GM19351 (cell line): Measurements from ENCODE around the gene PRAME.
"Not testable (repeated sequence)": the region's sequence is repeated elsewhere in the genome, so short reads cannot be mapped to it uniquely, and the experiment has no call there.

Experiments used
- ATAC-seq: cut with Tn5 transposase; IDR thresholded peaks from one replicate; pipeline ENCODE4 v1.9.1; 2021; ENCODE audit warnings: mild to moderate bottlenecking, moderate library complexity; ENCODE audit not compliant: unreplicated experiment

The PRAME gene

DNA sequence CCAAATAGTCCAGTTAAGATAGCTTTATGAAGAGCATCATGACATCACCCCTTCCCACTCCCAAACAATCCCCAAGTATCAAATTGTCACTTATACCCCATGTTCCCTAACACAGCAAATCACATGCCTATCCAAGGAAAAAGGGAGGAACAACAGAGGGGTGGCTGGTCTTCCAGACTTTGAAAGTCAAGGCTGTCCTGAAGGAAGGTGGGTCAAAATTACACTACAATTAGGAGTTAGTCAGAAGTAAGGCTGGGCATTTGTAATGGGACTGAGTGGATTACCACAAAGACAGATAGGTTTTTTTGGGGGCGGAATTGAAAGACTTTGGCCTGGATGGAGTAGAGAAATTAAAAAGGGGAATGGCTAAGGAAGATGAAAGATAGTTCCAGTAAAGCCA, 5.9 kb downstream of the PRAME start:
- no peak for ATAC-seq

DNA sequence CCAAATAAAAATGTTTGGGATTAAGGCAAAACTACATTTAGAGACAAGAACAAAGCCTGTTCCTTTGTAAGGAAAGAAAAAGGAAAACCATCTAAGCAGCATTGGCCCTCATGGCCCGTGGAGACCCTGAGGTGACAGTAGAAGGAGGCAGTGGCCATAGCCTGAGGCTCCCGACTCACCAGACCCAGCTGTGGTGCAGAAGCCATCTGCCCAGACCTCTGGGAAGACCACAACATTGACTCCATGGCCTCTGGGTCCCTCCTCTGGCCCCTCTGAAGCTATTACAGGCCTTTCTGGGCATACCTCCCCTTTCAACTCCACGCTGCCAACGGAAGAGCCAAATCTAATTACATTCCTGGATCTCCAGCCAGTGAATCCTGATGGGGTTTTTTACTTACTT, 6.4 kb downstream of the PRAME start:
- ATAC-seq, result no peak

DNA sequence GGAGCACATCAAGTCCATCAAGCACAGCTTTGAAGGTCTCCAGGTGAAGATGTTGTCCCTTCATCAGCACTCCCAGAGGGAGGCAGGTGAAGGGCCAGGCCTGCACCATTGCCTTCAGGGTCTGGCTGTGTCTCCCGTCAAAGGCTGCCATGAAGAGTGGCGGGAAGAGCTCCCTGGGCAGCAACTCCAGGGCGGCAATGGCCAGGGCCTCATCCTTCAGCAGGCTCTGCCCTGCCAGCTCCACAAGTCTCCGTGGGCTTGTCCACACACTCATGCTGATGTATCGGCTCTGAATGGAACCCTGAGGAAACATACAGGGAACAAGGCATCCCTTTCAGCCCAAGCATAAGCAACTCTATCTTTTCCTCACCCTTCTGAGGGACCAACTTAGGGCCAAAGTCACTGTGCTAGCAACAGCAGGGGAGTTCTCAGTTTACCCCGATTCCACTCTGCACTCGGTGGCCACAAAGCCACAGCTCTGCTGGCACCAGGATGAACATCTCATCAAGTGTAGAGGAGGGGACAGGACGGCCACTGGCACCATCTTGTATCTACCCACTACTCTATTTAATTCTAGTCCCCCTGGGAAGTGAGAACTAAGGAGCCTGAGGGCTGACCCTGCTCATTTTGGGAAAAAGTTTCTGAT, 8.2 kb downstream of the PRAME start:
- ATAC-seq, result no peak

DNA sequence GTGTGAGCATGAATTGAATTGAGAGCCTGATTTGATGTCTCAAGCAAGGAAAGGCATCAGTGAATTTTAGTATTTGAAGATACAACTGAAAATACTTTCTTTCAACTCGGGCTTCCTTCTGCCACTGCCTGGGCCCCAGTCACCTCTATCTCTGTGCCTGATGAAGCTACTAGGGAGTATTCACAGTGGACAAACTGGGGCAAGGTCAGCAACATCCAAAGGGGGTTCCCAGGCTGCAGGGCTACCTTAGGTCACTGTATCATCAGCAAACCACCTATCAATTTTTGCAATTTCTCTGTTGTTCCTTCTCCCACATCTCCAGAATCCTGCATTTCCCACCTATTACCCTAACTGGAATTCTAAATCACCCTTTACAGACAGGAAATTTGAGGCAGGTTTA, 10.2 kb downstream of the PRAME start:
- ATAC-seq, result no peak

DNA sequence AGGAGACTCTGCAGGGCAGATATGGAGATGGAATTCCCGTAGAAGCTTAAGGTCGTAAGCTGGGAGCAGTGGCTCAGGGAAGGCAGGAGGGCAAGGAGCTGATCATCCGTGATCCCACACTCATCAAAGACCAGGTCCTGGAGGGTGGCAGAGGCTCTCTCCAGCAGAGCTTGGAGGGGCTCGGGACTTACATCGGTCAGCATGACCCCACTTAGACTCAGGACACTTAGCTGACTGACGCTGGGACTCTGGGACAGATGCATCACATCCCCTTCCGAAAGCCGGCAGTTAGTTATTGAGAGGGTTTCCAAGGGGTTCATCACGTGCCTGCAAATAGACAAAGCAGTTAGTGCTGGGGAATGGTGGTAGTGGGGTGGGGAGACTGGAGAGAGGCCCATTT, 10.7 kb downstream of the PRAME start:
- no peak for ATAC-seq

DNA sequence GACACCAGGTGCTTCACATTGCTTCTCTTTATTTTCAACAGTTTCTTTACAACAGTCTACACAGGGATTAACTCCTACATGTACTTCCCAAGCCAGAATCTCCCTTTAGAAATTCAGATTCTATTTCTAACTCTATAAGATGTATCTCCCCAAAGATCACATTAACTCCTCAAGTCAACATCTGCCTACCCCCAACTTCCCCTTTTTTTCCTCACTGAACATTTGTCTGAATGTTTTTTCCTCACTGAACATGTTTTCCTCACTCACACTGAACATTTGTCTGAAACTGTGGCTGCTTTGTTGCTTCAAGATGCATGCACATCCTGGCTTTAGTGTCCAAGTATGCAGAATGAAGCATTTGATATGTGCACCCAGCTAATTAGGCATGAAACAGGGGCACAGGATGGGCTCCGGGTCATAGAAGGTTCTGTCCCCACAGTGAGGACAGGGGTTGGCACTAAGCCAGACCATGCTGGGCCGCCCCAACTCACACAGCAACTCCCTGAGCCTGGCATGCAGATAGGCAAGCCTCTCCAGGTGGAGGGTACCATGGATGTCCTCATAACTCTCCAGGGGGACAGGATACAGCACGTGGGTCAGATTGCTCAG, 11.3 kb downstream of the PRAME start:
- ATAC-seq, result no peak

DNA sequence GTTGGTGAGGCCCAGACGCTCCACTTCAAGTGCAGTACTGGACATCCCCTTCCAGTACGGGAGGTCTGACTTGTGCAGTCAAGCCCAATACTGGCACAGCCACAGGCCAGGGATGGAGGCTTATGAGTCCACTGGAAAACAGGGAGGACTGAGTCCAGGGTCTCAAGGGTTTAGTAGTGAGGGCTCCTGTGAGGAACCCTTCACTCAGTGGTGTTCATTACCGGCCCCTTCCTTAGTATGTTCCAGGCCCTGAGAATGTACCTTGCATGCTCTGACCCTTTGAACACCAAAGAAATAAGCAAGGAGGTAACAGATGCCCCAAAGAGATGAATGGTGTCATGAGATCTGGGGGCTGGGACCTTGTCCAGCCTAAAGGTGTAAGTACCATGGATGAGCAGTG, 11.8 kb downstream of the PRAME start:
- no peak for ATAC-seq

DNA sequence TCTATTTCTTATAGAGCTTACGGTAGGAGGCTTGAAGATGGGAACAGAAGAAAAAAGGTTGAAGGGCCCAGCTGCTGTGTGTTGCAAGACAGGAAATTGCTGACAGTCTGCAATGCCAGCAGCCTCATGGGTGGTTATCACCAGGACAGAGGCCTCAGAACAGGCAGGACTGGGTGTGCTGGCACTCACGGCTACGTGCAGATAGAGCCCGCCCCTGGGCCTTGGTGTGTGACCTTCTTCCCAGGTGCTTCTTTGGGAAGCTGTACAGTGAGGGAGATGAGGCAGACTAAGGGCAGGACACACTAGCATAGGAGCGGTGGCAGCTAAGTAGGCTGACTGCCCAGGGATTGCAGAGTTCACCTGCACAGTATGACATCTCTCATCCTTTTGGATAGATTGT, 12.6 kb downstream of the PRAME start:
- no peak for ATAC-seq

DNA sequence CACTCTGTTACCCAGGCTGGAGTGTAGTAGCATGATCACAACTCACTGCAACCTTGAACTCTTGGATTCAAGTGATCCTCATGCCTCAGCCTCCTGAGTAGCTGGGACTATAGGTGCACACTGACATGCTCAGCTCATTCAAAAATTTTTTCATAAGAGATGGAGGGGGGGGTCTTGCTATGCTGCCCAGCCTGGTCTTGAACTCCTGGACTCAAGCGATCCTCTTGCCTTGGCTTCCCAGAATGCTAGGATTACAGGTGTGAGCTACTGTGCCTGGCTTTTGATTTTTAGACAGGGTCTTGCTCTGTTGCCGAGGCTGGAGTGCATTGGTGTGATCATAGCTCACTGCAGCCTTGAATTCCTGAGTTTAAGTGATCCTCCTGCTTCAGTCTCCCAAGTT, 14.0 kb downstream of the PRAME start:
- no peak for ATAC-seq

DNA sequence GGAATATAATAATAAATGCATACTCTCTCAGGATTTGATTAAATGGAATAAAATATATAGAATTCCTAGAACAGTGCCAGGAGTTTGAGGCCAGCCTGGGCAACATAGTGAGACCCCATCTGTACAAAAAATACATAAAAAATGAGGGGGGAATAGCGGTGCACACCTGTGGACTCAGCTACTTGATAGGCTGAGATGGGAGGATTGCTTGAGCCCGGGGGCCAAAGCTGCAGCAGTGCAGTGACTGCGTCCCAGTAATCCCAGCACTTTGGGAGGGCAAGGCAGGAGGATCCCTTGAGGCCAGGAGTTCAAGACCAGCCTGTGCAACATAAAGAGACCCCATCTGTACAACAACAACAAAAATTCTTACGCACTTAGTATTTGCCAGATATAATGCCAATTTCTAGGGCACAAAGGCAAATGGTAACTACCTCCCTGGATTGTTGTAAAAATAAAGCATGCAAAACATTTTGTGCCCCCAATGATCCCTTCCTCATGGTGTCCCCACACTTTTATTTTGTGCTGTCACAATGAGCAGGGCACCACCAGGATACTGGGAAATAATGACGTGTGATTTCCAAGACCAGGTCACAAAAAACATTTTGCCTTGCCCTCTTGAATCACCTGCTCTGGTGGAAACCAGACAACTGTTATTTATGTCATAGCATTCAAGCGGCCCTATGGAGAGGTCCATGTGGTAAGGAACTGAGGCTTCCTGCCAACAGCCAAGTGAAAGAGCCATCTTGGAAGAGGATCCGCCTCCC, 20.7 kb downstream of the PRAME start:
- no peak for ATAC-seq

DNA sequence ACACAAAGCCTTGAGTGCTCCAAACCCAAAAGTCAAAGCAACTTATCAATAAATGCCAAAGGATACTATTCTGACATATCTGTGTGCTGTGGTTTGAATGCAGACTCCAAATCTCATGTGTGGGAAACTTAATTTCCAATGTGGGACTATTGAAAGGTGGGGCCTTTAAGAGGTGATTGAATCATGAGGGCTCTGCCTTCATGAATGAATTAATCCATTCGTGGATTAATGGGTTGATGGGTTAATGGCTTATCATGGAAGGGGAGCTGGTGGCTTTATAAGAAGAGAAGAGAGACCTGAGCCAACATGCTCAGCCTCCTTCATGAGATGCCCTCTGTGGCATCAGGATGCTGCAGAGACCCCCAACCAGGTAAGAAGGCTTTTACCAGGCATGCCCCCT, 22.1 kb downstream of the PRAME start:
- ATAC-seq, result no peak

DNA sequence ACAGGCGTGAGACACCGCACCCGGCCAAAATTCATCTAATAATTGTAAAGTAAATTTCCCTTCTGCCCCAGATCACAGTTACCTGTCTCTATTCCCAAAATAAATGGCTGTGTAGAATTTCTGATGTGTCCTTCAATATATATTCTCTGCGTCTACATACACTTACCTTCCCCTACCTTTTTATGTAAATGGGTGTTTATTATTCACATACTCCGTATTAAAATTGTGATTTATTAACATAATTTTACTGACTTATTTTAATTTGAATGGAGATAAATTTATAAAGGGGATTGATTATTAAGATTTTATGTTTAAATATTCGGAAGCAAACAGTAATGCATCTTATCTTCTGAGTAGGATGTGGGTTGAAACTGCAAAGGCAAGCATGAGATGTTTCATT, 22.6 kb downstream of the PRAME start:
- no peak for ATAC-seq

DNA sequence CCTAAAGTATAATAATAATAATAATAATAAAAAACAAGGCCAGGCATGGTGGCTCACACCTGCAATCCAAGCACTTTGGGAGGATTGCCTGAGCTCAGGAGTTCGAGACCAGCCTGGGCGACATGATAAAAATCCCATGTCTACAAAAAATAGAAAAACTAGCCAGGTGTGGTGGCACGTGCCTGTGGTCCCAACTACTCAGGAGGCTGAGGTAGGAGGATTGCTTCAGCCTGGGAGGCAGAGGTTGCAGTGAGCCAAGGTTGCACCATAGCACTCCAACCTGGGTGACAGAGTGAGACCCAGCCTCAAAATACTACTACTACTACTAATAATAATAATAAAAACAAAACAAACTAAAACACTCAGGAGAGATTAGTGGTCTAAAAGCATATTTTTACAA, 23.4 kb downstream of the PRAME start:
- no peak for ATAC-seq

DNA sequence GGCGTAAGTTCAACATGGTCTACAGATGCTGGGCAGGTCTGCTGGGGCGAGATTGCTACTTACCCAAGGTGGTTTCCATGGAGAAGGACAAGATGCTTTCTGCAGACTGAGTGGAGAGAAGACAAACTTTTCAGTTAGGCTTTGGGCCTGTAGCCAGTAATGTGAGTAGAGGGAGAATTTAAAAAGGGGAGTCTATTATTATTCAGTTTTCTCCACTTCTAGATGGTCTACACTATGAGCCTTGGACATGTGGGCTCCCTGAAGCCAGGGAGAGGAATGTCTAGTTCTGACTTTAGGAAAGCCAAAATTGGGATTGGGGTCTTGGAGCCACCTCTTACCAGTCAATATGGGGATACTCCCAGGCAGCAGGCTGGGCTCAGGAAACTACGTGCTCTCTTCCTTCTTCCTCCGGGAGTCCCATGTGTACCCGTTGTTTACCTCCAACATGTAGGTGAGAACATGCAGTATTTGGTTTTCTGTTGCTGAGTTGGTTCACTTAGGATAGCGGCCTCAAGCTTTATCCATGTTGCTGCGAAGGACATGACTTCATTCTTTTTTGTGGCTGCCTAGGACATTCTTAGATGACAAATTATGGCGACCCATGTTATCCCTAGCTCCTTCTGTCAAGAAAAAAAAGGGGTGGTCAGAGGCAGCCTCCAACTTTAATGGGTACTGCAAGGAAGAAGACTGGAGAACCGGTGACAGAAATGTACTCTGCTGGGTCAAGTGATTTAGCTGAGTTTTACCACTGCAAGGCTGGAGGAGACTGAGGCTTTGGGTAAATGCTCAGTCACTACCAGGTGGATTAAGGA, 24.3 kb downstream of the PRAME start:
- ATAC-seq, result no peak

DNA sequence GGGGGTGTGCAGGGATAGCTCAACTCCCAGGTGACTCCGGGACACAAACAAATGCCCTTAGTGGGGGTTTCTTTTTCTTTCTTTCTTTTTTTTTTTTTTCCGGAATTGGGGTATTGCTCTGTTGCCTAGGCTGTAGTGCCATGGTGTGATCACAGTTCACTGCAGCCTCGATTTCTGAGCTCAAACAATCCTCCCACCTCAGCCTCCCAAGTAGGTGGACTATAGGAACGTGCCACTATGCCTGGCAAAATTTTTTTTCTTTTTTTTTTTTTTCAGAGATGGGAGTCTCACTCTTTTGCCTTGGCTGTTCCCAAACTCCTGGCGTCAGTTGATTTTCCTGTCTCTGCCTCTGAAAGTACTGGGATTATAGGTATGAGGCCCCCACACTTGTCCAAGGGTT, 25.2 kb downstream of the PRAME start:
- no peak for ATAC-seq

DNA sequence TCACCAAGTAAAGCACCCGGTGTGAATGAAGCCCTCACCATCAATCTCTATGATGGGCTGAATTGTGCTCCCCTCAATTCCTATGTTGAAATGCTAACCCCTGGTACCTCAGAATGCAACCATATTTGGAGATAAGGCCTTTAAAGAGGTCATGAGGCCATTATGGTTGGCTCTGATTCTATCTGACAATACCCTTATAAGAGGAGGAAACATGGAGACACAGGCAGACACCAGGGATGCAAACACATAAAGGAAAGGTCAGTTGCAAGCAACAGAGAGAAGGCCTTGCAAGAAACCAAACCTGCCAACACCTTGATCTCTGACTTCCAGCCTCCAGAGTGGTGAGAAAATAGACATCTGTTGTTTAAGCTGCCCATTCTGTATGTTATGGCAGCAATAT, 25.6 kb downstream of the PRAME start:
- no peak for ATAC-seq

DNA sequence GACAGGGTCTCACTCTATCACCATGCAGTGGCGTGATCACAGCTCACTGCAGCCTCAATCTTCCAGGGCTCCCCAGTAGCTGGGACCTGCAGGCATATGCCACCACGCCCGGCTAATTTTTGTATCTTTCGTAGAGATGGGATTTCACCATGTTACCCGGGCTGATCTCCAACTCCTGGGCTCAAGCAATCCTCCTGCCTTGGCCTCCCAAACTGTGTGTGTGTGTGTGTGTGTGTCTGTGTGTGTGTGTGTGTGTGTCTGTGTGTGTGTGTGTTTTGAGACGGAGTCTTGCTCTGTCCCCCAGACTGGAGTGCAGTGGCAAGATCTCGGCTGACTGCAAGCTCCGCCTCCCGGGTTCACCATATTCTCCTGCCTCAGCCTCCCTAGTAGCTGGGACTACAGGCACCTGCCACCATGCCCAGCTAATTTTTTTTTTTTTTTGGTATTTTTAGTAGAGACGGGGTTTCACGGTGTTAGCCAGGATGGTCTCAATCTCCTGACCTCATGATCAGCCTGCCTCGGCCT, 26.5 kb downstream of the PRAME start:
- ATAC-seq, result not testable (repeated sequence)

DNA sequence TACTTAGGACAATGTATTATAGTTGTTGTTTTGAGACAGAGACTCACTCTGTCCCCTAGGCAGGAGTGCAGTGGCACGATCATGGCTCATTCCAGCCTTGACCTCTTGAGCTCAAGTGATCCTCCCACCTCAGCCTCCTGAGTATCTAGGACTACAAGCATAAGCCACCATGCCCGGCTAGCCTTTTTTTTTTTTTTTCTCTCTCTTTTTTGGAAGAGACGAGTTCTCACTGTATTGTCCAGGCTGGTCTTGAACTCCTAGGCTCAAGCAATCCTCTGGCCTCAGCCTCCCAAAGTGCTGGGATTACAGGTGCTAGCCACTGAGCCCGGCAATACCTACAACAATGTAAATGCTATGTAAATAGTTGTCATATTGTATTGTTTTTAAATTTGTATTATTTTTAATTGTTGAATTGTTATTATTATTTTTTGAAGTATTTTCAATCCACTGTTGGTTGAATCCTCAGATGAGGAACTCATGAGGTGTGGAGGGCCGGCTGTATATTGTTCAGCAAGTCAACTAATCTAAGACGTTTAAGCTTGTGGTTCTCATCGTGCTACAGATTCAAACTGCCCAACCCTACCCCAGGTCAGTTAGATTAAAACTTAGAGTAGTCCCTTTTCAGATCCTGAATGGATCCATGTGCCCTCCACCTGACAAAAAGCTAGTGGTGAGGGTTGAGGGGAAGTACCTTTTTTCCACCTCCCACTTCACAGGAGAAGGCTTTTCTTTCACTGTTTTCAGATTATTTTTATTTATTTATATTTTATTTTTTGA, 27.1 kb downstream of the PRAME start:
- ATAC-seq, result no peak

DNA sequence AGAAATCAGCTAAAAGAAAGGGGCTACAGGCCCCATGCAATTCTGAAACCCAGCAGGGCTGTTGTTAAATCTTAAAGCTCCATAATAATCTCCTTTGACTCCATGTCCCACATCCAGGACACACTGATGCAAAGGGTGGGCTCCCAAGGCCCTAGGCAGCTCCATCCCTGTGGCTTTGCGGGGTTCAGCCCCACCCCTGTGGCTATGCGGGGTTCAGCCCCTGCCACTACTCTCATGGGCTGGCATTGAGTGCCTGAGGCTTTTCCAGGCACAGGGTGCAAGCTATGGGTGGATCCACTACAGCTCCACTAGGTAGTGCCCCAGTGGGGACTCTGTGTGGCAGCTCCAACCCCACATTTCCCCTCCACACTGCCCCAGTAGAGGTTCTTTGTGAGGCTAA, 30.3 kb downstream of the PRAME start:
- ATAC-seq, result no peak

DNA sequence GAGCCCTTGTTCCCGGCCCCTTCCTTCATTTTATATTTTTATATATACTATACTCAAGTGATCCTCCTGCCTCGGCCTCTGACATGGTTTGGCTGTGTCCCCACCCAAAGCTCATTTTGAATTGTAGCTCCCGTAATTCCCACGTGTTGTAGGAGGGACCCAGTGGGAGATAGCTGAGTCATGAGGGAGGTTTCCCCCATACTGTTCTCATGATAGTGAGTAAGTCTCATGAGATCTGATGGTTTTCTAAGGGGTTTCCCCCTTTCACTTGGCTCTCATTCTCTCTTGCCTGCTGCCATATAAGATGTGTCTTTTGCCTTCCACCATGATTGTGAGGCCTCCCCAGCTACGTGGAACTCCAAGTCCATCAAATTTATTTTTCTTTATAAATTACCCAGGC, 31.8 kb downstream of the PRAME start:
- ATAC-seq, result no peak
